ENCODE measurements around the gene GPC2.

Gene GPC2

DNA sequence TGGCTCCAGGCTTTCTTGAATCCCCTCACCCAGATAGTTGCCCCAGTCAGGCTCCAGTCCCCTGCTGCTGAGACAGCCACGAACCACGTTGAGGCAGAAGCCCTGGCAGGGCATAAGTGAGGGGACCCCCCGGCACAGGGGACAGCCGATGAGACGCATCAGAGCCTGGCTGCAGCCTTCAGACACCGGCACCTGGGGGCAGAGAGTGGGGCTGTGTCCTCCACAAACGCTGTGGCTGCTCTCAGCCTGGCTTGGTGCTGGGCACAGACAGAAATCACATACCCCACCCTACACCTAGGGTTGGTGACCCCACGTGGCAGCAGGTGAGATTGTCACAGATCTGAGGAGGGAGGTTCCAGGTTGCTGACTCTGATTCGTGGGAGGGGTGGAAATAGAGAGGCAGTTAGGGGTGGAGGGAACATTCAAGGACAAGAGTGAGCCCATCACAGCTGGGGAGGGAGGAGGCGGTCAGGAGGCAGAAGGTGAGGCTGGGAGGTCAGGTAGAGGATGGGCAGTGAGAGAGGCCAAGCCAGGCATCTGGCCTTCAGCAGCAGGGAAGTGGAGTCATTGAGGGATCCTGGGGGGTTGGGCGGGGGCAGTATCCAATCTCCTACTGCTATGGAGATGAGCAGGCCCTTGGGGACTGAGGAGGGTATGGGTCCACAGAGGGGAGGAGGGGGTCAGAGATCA lies 3.2 kb downstream of the GPC2 start:
- H3K4me3 ChIP-seq (ENCODE audit: low read length): no peak overlapping the region
- DNase-seq (ENCODE audit: low read depth, low spot score): no peak

DNA sequence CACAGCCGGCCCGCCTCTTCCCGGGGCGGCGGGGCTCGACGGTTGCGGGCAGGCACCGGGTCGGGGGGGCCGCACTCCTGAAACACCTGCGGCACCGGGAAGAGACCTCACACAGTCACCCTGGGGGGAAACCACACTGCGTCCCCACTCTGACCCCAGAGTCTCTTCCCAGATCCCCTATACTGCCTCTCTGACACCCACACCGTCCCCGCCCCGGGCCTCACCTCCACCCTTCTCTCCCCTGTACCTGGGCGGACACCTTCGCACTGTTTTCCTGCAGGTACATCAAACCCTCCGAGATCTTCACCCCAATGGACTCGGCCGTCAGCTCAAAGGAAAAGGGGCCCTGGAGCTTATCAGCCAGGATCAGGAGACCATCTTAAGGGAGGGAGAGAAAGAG lies 5.3 kb downstream of the GPC2 start:
- DNase-seq (ENCODE audit: low read depth, low spot score): no peak
- no peak overlapping the region for H3K4me3 ChIP-seq (ENCODE audit: low read length)

DNA sequence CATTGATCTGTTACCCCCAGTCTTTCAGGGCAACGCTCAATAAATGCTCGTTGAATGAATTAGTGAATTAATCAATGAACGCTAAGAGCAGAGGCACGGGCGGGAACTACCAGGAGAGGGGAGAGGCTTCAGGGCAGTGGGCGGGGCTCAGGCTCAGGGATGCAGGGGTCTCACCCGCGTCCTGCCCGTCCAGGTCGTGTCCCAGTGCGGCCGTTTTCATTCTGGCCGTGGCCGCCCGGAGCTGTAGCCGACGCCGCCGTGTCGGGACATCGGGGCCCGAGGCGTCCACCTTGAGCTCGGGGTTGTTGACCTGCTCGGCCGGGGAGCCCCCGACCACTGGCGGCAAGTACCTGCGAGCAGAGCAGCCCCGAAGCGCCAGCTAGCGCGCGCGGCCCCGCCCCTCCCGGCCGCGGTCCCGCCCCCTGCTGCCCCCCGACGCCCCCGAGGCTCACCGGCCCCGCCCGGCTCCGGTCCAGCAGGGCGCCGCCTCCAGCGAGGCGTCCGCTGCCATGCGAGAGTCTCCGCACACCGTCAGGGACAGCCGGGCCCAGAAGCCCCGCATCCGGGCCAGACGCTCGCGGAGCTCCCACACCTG lies 6.0 kb downstream of the GPC2 start:
- H3K4me3 ChIP-seq (ENCODE audit: low read length): no peak overlapping the region
- no peak for DNase-seq (ENCODE audit: low read depth, low spot score)

DNA sequence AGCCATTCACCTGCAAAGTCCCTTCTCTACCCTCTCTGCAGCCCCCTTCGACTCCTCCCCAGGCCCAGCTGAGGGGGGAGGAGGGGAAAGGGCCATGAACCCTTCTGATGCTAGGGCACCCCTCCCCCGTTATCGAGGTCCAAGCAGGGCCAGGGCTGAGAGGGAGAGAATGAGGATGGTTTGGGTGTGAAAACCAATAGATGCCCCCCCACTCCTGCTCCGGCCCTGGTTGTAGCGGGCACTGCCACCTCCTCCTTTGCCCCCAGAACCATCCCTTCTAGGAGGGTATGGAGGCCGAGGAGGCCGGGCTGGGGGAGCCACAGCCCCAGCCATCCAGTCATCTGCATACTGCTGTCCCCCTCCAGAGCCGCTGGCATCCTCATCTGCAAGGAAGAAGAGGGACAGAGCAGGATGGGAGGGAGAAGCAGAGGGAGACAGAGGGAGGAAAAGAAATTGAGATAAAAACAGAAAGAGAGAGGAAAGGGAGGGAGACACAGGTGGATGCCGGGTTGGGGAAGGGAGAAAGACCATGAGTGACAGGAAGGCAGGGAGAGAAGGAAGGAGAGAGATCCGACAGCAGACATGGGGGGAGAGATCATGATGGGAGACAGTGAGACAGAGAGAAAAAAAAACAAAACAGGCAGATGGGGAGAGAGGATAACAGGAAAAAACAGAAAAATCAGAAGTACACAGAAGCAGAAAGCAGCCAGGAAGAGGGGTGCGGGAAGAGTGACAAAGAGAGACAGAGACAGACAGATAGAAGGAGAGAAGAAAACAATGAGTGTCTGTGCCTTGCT lies 6.9 kb downstream of the GPC2 start:
- H3K4me3 ChIP-seq (ENCODE audit: low read length): no peak overlapping the region
- DNase-seq (ENCODE audit: low read depth, low spot score): no peak

DNA sequence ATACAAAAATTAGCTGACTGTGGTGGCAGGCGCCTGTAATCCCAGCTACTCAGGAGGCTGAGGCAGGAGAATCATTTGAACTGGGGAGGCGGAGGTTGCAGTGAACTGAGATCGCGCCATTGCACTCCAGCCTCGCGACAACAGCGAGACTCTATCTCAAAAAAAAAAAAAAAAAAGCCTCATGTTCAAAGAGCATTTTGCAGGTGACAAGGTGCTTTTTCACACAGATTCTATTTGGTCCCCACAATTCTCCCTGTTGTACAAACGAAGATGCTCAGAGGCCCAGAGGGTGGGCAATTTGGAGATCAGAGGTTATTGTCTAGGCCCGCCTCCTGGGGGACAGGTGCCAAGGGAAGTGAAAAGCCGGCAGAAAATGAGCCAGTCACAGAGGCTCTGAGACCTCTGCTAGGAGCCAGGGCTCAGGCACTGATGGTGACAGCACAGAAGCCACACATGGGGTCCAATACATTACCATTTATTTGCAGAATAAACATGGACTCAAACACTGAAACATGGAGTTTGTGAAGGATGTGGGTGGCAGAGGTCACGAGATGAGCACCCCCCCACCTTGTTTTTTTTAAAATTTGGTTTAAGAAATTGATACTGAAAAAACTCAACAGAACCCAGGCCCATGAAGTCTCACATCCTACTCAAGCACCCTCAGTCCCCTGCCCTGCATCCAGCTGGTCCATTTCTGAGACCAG lies 7.9 kb downstream of the GPC2 start:
- DNase-seq (ENCODE audit: low read depth, low spot score): no peak
- H3K4me3 ChIP-seq (ENCODE audit: low read length): no peak overlapping the region

DNA sequence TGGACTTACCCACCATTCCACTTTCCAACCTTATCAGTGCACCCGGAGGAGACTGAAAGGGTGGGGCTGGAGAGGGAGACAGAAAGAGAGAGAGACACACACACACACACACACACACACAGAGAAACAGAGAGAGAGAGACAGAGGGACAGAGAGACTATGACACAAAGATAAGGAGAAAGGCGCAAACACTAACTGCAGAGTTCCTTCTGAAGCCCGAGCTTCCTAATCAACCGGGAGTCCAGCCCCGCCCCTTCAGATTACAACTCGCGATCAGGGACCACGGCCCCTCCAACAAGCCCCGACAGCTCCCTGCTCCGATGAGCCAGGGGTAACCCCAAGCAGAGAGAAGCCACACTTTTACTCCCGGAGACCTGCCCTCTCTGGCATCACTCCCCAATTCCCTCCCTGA lies 9.3 kb downstream of the GPC2 start:
- H3K4me3 ChIP-seq (ENCODE audit: low read length): peak overlapping the region; percentile 46
- DNase-seq (ENCODE audit: low read depth, low spot score): no peak

DNA sequence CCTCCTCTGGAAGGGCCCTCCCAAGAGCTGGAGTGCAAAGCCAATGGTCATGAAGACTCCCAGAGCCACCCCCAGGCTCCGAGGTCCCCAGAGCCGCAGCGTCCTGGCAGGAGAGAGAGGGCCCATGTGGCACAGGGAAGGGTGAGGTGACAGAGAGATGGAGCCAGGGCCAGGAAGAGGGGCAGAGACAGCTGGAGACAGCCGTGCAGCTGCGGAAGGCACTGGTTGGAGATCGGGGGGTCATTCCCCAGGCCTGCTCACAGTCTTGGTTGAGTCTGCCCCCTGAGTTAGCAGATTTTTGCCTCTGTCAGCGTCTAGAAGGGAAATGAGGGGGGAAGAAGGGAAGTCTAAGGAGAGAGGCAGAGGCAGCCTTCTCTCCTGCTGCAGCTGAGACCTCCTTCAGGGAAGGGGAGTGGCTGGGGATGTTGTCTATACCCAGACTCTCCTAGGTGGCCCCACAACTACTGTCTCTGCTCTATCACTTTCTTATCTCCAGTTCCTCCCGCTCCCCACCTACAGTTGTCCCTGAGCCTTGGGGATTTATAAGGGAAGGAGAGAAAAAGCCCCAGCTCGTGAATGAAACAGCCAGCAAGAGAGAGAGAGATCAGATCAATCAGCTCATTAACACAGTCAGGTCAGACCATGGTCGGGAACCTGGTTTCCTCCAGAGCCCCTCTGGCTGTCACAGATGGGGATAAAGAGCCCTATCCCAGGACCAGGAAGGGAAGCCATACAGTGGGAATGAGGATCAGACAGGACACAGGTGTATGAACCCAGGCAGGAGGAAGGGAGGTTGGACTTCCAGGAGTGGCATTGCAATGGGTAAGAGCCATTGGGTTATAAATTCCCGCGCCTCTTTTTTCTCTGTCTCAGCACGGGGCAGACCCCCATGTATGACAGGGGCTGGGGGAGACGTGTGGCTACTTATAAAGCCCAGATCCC lies 9.9 kb downstream of the GPC2 start:
- no peak overlapping the region for H3K4me3 ChIP-seq (ENCODE audit: low read length)
- DNase-seq (ENCODE audit: low read depth, low spot score): no peak

DNA sequence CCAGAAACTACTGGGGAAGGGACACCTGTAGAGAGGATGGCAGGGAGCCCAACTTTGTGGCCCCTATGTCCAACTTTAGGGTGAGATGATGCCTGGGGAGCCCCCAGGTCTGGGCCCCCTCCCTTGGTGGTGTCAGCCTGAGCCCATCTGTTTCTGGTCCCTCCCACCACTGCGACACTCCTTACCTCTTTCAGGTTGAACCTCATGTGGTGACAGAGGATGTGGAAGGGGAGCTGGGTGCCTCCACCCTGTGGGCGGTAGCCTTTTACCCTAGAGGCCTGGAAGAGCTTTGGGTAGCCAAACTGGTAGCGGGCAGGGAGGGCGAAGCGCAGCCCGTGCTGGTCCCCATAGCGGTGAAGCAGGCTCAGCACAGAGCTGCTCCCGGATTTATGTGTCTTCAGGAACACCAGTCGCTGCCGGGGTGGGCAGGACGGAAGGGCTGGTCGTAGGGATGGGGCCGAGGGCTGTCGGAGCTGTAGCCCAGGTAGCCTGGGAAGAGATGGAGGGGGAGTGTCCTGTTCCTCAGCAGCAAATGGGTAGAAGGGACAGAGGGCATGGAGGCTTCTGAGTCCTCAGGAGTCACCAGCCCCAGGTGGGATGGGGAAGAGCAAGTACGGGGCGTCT lies 10.8 kb downstream of the GPC2 start:
- no peak for DNase-seq (ENCODE audit: low read depth, low spot score)
- H3K4me3 ChIP-seq (ENCODE audit: low read length): no peak overlapping the region

DNA sequence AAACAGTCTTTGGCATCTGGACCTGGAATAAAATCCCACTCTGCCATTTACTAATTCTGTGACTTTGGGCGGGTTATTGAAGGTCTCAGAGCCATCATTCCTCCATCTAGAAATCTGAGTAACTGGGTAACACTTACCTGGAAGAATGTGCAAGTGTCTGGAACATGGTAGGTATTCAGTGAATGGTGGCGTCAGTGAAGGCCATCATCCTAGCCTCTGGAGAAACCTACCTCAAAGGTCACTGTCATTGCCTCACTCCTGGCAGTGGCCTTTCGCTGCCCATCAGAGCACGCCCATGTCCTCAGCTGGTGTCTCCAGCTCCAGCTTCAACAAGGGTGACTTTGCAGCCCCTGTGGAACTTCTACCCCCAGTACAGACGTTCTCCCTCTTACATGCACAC lies 13.3 kb downstream of the GPC2 start:
- no peak overlapping the region for H3K4me3 ChIP-seq (ENCODE audit: low read length)
- DNase-seq (ENCODE audit: low read depth, low spot score): no peak

DNA sequence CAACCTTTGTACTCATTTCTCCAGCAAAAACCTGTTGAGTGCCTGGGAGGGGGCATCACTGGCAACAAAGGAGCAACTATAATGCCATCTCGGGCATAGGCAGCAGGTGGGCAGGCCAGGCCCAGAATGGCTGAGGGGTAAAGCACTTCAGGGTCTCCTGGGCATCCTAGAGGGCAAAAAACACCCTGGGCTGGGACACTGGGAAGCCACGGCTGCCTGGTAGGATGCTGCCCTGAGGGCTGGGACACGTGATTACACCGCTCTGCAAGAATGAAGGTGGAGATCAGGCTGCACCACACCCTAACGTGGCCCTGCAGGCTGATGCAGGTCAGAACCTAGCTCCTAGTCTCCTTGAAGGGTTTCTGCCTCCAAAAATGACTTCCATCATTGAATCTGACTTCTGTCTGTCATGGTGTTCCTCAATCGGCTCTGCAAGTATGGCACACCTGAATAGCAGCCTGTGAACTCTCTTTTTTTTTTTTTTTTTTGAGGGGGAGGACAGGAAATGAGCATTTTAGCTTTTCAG lies 14.1 kb downstream of the GPC2 start:
- H3K4me3 ChIP-seq (ENCODE audit: low read length): no peak overlapping the region
- DNase-seq (ENCODE audit: low read depth, low spot score): no peak

DNA sequence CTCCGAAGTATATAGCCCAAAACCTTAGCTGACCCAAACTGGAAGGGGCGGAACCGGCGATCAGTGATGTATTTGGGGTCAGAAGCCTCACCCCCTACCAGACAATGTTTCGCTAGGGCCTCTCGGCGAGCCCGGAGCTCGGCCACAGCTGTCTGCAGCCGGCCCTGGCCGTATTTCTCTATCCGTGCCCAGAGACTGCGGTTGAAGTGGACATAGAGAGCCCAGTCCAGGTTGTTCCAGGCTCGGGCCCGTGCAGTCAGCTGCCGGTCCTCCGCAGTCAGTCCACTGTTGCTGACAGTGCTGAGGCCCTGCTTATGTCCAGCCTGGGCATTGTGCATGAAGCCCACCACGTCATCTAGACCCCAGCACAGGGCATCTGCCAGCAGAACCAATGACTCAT lies 17.1 kb downstream of the GPC2 start:
- no peak for DNase-seq (ENCODE audit: low read depth, low spot score)

DNA sequence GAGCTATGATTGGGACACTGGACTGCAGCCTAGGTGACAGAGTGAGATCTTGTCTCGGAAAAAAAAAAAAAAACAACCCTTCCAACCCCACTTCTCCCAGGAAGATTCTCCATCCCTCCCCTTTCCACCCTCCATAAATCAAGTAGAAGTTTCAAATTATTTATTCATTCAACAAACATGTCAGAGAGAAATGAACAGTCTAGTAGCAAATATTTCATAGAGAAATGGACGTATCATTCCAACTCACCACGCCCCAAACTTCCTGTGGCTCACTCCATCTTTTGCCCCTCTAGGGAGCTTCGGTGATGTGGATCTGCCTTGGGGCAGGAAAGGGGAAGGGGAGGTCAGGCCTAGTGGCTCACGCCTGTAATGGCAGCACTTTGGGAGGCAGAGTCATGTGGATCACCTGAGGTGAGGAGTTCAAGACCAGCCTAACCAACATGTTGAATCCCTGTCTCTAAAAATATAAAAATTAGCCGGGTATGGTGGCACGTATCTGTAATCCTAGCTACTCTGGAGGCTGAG lies 18.0 kb downstream of the GPC2 start:
- H3K4me3 ChIP-seq (ENCODE audit: low read length): peak overlapping the region; percentile 62
- no peak for DNase-seq (ENCODE audit: low read depth, low spot score)

More for the DNA sequence above, 17.1 kb downstream of the GPC2 start:
- H3K4me3 ChIP-seq (ENCODE audit: low read length): no peak overlapping the region

DNA sequence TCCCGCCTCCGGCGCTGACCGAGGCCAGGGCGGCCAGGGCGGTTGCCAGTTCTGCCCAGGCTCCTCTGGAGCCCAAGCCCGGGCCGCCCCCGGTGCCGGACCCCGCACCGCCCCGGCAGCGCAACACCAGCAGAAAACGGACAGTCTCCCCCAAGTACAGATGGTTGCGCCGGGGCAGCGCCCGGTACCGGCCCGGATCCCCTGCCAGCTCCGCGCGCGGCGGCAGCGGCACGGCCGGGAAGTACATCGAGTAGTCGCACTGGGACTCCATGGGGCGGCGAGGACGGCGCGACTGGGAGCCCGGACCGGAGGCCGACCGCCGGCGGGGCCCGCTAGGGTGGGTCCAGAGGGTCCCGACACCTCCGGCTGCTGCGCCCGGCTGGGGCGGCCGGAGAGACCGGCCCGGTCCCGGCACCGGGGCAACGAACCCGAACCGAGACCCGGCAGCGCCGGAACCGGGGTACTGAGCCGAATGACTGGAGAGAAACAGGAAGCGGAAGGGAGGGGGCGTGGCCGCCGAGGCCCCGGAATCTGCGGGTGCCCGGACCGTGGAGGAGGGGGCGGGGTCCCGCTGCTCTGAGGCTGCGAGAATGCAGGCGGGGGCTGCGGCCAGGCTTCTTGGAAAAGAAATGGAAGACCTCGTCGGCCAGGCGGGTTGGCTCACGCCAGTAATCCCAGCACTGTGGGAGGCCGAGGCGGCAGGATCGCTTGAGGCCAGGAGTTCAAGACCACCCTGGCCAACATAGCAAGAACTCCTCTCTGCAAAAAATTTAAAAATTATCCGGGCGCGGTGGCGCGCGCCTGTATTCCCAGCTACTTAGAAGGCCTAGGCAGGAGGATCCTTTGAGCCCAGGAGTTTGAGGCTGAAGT lies 18.7 kb downstream of the GPC2 start, which contains the start of gene TRAPPC14:
TSS of gene TRAPPC14 (minus strand) at position 495 of the 870 bp plus-strand sequence. CDS start at position 271, 224 bp downstream.
- peak within 1 kb of the TSS; percentile 62 for H3K4me3 ChIP-seq (ENCODE audit: low read length)
- peak; percentile 69 for DNase-seq (ENCODE audit: low read depth, low spot score)

DNA sequence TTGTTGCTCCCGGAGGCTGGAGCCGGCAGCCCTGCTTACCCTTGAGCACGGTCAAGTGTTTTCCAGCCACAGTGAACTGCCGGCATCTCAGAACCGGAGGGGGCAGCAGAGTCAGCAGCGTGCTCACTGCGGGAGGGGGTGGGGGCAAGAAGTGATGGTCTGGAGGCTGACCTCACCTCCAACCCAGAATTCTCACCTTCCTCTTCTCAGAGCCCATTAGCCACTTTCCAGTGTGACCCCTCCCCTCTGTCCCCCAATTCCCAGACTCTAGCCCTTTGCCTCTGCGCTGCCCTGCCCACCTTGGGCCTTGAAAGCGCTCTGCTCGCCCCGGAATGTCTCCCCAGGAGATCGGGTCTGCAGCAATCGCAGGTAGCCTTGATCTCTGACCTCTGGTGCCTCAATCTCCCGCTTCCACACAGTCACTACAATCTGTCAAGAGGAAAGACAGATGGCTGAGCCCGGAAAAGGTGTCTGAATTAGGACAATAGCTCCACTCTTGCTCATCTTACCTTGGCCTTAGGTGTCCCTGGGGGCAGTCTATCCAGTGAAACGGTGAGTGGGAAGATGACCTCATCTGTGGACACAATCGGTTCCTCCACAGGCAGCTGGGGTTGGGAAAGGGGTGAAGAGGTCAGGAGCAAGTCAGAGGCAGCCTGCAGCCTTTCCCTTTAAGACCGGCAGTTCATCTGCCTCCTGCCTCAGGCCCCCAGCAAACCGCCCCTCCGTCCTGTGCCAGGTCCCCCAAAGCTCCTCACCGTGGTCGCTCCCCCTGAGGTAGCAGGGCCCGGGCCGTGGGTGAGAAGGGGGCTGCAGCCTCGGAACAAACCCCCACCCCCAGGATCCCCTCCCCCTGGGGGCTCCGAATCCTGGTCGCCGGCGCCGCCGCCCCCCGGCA lies 19.6 kb downstream of the GPC2 start:
- no peak for DNase-seq (ENCODE audit: low read depth, low spot score)

DNA sequence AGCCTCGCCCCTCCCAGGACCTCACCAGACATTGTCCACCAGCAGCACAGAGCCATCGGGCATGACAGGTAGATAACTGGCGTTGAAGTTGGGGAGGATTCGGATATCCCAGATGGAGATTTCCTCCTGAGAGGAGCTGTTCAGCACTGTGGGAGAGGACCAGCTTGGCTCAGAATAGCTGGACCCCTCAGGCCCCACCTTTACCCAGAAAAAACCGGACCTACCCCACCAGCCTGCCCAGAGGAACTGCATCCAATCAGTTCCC lies 20.2 kb downstream of the GPC2 start:
- peak overlapping the region; percentile 15; the same call in 1 of the 2 replicates for H3K4me3 ChIP-seq (ENCODE audit: low read length)
- no peak for DNase-seq (ENCODE audit: low read depth, low spot score)

More for the DNA sequence above, 19.6 kb downstream of the GPC2 start:
- H3K4me3 ChIP-seq (ENCODE audit: low read length): peak overlapping the region; percentile 62
